HG03108 (cell line): ENCODE results near the gene PLCB4.

Experiments
- ATAC-seq: cut with Tn5 transposase; IDR thresholded peaks from one replicate; pipeline ENCODE4 v1.9.1; 2021; ENCODE audit warnings: moderate library complexity; ENCODE audit not compliant: unreplicated experiment

PLCB4 gene

DNA sequence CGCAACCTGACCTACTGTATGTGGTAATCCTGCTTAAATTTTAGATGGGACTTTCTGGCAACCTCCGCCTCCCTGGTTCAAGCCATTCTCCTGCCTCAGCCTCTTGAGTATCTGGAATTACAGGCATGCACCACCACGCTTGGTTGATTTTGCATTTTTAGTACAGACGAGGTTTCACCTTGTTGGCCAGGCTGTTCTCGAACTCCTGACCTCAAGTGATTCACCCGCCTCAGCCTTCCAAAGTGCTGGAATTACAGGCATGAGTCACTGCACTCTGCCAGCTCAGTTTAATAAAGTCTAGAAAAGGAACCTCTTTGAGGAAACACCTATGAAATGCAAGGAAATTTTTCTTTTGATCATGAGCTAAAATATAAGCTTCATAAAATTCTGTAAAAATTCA lies 9.0 kb upstream of the PLCB4 start:
- no peak for ATAC-seq

DNA sequence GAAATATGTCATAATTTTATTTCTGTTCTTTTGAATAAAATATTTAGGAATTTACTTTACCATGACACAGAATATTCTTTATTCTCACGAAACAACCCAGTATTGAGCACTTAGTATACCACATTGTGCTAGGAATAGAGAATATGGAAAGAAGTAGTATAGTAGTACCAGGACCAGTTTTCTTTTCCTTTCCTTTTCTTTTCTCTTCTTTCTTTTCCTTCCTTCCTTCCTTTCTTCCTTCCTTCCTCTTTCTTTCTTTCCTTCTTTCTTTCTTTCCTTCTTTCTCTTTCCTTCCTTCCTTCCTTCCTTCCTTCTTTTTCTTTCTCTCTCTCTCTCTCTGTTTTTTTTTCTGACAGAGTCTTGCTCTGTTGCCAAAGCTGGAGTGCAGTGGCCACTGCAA lies 7.5 kb upstream of the PLCB4 start:
- ATAC-seq = no peak

DNA sequence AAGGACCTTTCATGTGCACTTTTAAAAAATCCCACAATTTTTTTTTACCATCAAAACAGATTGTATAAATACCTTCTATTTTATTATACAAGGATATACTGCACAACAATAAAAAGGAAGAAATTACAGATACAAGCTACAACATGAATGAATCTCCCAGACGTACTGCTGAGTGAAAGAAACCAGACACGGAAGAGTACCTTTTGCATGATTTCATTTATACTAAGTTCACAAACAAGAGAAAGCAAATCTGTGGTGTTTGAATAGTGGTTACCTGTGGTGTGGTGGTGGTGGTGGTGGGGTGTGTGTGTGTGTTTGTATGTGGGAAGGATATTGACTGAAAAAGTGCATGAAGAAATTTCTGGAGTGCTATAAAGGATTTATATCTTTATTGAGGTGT lies 6.8 kb upstream of the PLCB4 start:
- no peak for ATAC-seq

- ATAC-seq = no peak
Measured at GRCh38 chr20:9066191-9066590, 2.7 kb upstream of the PLCB4 start.

- ATAC-seq = no peak
Measured at GRCh38 chr20:9068233-9068801, 570 bp upstream of the PLCB4 start.

DNA sequence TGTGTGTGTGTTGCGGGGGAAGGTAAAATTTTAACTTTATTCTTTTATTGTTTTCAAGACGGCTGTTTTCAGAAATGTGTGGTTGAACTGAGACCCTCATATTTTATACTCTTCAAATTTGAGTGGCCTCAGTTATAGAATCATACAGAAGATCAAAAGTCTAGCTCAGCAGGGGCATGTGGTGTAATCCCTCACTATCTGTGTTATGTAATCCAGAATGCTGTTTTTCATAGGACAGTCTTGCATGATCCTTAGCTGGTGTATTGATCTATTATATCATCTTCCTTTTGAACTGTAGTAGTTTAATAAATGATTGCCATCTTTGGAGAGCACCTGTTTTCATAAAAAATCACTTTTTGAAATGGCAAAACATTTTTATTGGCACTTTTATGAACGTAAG lies 1.4 kb downstream of the PLCB4 start:
- no peak for ATAC-seq

- no peak for ATAC-seq
Measured at GRCh38 chr20:9071976-9072726, 3.3 kb downstream of the PLCB4 start.

DNA sequence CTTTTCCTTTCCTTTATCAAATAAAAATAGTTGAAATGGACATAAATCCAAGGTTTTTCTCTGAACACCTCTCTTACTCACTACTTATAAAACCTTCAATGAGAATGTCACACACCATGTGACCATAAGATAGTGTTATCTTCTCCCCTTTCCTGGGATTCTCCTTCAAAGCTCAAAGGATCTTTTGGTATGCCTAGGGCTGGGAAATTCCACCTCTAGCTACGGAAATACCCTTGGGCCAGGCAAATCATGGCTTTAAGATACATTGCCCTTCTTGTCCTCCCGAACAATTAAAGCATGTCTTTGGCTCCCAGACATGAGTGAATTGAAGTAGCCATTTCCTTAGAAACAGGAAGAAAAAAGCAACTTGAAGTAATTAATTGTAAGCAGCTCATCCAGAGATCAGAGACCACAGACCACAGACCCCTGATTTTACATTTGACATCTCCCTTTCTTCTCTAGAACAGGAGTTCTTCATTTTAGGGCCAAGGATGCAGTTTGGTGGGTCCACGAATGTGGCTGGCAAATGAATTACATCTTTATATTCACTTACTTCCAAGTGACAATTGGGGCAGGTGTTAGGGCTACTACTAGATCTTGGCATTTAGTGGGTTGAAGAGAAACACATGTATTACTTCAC lies 4.1 kb downstream of the PLCB4 start:
- ATAC-seq = no peak

GRCh38 chr20:9075264-9076095 lies 6.6 kb downstream of the PLCB4 start:
- no peak for ATAC-seq

- ATAC-seq = no peak
Measured at GRCh38 chr20:9076440-9076839, 7.6 kb downstream of the PLCB4 start.

- no peak for ATAC-seq
Measured at GRCh38 chr20:9078826-9079731, 10.2 kb downstream of the PLCB4 start.

- ATAC-seq = no peak
Measured at GRCh38 chr20:9081423-9081966, 12.6 kb downstream of the PLCB4 start.

GRCh38 chr20:9082741-9083140 lies 13.9 kb downstream of the PLCB4 start:
- no peak for ATAC-seq

GRCh38 chr20:9087531-9088217 lies 18.8 kb downstream of the PLCB4 start:
- ATAC-seq = no peak

DNA sequence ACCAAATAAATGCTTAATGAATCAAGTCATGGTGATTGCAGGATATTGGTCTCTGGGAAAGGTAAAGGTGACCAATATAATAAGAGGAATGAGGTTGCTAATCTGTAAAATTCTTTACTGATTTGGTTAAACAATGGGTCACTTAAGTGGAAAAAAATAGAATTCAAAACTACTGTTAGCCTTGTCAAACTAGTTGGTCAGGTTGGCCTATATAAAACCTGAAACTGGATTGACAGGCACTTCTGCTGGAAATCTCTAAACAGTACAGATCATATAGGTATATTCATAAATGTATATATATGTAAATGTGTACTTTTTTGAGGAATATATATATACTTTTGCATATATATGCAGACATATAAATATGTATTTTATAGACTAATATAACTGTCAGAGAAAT lies 19.7 kb downstream of the PLCB4 start:
- ATAC-seq = no peak

DNA sequence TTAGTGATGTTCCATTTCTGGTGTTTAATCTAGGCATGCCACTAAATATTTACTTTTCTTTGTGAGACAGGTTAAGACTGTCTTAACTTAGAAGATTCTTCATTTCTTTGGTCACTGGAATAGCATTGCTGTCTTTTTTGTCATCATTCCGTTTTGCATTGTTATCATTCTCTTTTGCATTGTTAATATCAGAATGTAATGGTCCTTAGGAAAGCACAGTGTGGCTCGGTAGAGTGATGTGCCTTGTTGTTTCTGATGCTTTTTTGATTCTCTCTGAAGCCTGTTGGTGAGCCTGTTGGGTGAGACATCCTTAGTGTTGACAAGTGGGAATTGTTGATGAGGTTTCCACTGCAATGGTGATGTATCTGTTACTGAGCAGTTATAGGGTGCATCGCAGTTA lies 23.2 kb downstream of the PLCB4 start:
- ATAC-seq = no peak

DNA sequence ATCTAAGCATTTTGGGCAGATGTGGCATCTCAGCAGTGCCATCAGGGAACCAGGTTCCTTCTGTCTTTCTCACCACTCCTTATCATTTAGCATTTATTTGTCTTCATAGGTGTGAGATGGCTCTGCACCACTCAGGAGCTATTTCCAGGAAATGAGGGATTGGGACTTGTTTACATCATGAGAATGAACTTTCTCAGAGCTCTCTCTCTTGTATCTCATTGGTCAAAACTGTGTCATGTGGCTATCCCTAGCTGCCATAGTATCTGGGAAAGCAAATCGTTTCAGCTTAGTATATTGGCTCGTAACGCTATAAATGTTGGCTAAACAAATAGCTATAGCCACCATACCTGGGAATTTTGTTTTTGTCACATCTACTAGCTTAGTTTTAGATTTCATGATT lies 23.8 kb downstream of the PLCB4 start:
- no peak for ATAC-seq

GRCh38 chr20:9093218-9093957 lies 24.5 kb downstream of the PLCB4 start:
- no peak for ATAC-seq

DNA sequence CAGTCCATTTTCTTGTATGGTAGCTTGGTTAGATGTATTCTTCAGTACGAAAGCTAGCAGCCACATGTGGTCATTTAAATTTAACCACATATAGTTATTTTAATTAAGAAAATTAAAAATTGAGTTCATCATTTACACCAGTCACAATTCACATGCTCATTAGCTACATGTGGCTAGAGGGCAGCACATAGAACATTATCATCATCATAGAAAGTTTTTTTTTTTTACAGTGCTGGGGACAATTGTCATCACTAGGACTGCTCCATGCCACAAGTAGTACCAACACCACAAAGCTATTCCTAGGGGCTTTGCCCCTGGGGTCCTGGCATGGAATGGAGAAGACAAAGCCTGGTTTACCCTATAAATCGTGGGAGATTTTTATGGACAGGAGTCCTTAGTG lies 30.5 kb downstream of the PLCB4 start:
- ATAC-seq = no peak
